NCI-H526 (cell line): Measurements from ENCODE around the gene YOD1.

Experiments
- DNase-seq, 2 experiments: peaks; one replicate each; lab custom pipeline; 2025; lab: John Stamatoyannopoulos, UW

The YOD1 gene

DNA sequence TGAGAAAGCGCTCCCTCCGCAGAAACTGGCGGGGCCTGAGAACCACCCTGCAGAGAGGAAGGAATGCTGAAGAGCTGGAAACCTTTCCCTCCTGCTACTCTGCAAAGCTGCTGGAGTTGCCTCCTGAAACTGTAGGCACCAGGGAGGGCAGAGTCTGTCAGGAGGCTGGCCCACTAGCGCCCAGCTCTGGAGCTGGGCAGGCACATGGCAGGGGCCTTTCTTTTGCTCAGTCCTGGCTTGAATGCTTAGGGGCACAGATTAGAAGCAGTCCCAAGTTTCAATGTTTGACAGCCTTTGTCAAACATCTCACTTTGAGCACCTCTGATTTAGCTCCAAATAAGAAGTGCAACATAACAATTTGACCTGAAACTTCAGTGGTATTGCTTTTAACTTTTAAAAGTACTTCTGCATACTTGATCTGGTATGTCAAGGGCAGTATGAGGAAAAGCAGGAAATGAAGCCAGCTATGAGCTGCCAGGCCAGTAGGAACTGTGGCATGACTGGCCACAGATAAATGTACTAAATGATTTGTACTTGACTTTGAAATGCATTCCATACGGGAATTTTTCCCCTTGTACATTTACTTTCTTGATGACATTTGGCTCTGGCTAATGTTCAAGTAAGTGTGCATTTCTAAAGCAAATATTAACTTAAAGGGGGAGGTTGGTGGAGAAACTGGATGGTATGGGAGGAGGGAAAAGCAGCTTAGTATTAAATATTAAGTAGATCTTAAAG lies 25.7 kb downstream of the YOD1 start:
- DNase-seq: no peak

DNA sequence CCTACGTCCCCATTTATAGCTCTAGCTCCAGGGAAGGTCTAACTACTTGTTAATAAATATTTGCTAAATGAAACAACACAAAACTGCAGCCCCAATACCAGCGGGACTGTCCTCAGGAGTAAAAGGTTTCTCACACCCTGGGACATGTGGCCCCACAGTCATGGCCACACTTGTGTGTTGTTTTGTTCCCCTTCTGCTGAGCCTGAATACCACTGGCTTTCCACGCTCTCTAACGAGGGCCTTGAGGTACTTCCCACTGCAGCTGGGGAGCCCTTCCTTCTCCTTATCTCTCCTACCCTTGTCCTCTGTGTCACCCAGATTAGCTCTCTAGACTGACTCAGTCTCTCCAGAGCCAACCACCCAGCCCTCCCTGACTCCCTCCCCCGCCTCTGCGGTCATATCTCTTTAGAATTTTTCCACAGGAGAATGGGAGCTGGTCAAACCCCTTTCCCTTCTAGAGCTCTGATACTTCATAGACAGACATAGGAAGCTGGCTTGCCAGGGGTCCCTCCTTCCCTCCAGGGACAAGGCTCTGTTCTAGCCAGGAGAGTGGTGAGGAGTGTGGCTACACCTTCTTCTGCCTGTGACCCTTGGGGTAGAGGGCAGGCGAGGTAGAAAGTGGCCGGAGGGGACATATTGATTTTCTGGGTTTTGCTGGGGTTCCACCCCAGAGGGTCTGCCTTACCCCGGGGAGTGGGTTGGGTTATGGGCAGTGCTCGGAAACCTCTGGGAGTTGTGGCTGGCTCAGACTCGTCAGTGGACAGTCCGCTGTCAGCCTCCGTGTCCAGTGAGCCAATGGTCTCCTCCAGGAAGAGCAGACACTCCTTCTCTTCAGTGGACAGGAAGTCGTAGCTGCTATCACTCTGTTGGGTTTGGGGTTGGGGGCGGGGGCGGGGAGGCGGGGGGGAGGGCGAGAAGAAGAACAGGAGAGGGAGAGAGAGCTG lies 26.5 kb downstream of the YOD1 start:
- DNase-seq: no peak

DNA sequence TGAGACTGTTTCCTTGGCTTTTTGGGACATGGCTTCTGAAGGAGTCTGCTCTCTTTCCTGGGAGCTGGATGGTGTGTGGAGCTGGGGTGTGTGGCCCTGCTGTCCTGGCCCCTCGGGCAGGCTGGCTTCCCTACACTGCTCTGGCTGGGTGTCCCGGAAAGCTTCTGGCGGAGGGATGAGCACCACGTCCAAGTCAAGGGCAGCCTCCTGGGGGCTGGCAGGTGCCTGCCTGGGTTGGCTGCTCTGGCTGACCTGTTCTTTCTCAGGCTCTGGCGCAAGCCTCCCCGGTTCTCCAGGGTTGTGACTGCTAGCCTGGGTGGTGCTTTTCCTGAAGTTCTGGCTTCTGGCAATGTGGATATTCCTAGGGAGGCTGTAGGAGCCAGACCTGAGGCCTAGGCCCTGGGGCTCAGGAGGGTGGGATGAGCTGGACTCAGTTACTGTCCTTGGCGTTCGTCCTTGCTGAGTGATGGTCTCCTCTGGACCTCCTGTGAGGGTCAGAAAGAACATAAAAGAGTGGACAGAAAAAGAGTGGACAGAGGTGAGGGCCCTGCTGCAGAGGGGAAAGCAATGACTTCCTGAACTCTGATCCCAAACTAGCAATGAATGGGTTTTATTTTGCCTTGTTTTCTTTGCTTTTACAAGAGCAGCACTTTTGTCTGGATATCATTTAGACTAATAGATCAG lies 27.9 kb downstream of the YOD1 start:
- DNase-seq: no peak

DNA sequence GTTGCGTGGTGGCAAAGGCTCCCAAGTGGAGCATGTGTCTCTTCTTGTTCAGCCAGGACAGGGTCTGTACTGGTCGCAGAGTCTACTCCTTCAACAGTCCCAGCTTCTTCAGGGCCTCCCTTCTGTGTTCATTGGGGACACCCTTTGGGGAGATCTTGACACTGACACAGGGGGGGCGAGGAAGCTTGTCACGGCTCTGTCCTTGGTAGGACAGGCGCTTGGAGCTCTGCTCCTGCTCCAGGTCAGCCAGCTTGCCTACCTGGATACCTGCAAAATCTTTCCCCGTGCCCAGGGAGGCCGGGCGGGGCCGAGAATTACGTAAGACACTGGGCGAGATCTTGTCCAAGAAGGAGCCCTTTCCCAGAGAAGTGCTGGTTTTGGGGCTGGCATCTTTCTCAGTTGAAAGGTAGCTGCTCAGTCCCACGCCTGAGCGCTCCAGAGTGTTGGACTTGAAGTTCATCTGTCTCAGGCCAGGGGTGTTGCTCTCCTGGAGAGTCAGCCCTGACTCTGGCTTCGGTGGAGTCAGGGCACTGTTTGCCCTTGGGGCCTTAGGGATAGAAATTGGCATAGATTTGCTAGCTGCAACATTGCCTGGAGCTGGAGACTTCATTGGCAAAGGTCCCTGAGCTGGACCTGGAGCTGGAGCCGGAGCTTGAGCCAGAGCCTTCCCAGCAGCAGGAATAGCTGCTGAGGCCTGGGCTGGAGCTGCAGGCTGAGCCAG lies 29.0 kb downstream of the YOD1 start:
- no peak for DNase-seq

DNA sequence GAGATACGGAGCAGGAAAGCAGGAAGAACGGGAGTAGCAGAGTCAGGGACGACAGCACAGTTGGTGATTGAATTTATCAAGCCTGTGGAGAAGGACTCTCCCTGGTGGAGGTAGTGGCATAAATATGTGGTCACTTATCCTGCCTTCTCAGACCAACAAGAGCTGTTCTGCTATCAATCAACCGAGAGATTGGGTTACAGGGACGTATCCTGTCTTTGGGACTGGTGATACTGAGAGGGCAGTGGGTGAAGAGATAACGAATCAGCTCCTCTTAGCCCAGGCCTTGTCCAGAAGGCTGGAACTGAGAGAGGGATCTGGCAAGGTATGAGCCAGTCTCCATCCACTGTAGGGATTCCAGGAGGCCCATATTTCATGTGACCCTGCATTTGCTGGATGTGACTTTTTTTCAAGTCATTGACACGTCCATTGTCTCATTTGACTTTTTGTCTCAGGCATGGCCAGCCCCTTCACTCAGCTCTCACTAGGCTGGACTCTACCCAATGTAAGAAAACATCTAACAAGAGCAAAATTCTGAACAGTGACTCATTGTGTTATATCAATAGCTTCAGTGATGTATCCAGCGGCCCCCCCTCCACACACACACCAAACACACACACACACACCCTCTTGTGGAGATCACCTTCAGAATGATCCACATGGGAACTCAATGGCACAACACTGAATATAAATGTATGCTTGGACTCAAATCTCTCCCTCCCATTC lies 29.7 kb downstream of the YOD1 start:
- DNase-seq: no peak

- no peak for DNase-seq
These were observed 30.3 kb downstream of the YOD1 start for GRCh38 chr1:207020709-207021107.

- no peak for DNase-seq
These were observed 30.8 kb downstream of the YOD1 start for GRCh38 chr1:207020065-207020708.

DNA sequence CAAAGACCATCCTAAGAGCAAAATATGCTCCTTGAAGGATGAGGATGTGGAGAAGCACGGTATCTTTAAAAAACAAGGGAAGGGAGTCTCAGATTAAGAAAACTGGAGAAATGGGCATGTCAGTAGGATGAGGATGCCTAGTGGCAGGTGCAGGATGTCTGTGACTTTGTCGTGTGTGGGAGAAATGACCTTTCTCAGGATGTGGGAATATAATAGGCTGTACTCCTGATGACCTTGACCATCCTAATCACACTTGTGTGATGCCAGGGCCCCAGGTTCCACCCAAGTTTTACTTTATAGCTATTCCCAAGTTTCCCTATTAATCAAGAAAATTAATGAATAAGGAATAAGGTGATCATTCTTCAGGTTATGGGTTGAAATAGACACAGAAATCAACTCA lies 31.3 kb downstream of the YOD1 start:
- no peak for DNase-seq

GRCh38 chr1:207019161-207019560 lies 31.8 kb downstream of the YOD1 start:
- no peak for DNase-seq

DNA sequence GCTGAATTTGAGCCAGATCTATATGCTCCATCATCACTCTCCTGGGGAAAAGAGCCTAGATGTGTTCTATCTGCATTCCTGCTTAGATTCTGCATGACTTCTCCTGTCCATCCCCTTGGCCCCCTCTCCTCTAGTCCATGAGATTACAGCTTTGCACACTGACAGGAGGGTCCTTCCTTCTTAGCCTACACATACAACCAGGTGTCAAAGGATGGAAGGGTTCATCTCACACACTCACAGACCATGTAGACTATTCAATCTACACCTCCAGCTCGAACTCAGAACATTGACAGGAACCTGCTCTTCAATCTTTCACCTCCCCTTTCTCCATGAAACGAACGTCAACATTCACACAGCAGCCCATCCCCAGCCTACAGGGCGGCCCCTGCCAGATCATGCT lies 32.3 kb downstream of the YOD1 start:
- DNase-seq: no peak

GRCh38 chr1:207017615-207018559 lies 33.1 kb downstream of the YOD1 start:
- DNase-seq: no peak

DNA sequence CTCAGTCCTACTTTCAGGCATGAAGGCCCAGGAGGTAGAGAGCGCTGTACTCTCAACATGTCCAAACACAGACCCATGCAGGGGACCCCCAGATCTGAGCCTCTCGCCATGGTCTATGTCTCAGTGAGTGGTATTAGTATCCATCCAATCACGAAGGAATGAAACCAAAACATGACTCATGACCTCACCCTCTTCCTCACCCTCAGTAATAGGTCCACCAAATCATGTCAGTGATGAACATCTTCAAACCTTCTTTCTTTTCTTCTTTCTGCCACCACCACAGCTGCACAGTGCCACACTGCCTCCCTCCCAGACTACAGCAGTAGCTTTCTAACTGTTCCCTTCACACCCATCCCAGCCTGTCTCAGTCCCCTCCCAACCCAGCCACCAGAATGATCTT lies 35.2 kb downstream of the YOD1 start:
- no peak for DNase-seq

DNA sequence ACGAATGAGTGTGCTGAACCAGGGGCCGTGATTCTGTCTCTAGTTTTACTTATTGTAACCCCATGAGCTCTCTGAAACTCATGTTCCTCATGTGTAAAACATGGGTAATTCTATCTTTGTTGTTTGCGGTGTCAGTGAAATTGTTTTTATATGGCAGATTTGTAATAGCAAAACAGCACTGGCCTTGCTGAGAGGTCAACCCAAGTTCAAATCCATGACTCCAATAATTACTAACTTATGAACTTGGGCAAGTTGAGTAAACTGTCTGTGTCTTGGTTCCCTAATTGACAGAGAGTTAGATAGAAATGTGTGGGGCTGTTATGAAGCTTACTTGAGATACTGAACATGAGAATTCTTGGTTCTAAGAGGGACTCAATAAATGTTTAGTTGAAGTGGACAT lies 36.3 kb downstream of the YOD1 start:
- DNase-seq: no peak

DNA sequence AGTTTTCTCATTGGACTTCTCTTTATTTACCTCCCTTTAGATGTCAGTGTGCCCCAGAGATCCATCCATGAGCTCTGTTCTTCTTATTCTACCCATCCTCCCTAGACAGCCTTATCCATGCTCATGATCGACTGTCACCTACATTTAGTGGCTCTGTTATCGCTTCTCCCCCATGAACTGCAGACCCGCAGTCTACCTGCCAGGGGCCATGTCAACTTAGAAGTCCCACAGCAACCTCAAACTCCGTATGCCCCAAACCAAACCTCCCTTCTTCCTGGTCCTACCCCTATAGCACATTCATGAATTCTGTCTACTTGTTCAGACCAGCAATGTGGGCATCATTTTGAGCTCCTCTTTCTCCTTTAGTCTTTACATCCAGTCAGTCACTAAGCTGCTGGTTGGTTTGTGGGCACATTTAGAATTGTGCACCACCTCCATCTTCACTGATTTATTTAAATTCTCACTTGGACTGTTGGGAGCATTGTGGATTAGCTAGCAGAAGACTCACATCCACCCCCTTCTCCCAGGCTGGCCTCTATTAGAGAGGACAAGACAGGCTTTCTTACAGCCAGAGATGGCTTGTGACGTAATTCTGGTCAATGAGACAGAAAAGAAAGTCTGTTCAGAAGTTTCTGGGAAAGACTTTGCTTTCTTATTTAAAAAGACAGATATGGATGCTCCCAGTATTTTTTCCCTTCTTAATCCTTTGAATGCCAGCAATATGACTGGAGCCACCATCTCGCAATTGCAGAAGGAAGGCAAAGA lies 37.5 kb downstream of the YOD1 start:
- DNase-seq: no peak

- no peak for DNase-seq
These were observed 40.3 kb downstream of the YOD1 start for GRCh38 chr1:207010726-207011125.

DNA sequence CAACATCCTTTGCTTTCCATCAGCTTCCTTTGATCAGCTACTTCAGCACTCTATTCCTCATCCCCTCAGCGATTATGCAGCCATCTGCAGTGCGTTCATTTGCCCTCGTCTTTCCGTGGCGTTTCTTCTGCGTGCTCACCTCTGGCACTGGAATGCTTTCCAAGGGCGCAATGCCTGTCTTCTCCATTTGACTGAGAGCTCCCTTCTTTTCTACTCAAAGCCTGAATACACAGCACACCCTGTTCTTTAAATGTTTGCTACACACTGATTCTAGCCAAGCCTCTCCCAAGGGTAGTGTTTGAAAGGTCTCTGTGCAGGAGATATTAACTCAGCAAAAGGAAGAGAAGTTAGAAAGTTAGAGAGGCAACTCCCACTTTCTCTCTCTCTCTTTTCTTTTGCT lies 41.1 kb downstream of the YOD1 start:
- DNase-seq: no peak

- no peak for DNase-seq
These were observed 41.7 kb downstream of the YOD1 start for GRCh38 chr1:207009182-207009850.

DNA sequence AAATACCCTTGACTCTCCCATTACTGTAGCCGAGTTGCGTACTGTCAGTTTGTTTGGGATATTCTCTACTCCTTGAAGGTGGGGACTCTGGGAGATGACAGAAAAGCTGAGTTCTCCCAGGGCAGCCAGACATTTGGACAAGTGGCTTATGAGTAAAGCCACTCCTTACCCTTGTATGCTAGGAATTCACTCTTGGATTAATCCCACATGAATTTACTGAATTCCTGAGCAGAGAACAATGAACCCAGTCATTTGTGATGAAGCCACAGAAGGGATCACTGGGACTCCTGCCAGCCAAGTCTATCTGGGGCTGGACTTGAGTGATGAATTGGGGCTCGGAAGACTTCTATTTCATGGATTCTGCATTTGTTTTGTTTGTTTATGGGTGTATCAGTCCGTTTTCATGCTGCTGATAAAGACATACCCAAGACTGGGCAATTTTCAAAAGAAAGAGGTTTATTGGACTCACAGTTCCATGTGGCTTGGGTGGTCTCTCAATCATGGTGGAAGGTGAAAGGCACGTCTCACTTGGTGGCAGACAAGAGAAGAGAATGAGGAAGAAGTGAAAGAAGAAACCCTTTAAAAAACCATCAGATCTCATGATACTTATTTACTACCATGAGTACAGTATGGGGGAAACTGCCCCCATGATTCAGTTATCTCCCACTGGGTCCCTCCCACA lies 43.5 kb downstream of the YOD1 start:
- no peak for DNase-seq
